Measurements from ENCODE around the gene CENPO. TPM values are rescaled to one million over a fixed set of nuclear protein-coding genes. Genes with fewer than 3 reads are reported as not detected.

The CENPO gene
- total RNA-seq, 1 donor from 2014 or later = 10.6 TPM

GRCh38 chr2:24749069-24749691 lies 44.0 kb upstream of the CENPO start:
- Mint-ChIP-seq H3K27ac (ENCODE audit: unreplicated experiment) (no peak overlapping the region), H3K27me3 (ENCODE audit: low read depth) (no peaks in the 10 kb centered on the region), H3K4me3 (ENCODE audit: unreplicated experiment) (no peak overlapping the region), H3K4me1 (ENCODE audit: low read depth) (no peaks in the 10 kb centered on the region), H3K9me3 (ENCODE audit: low read depth) (no peaks in the 10 kb centered on the region), H3K36me3 (ENCODE audit: low read depth) (peaks cover 7% of the 10 kb centered on the region)
- no peak for DNase-seq (ENCODE audit: low spot score)
- no peak for TF ChIP-seq CTCF (IDR thresholded peaks at IDR 0.05)

- H3K4me1 Mint-ChIP-seq (ENCODE audit: low read depth) = no peaks in the 10 kb centered on the region
- H3K4me3 Mint-ChIP-seq (ENCODE audit: unreplicated experiment) = no peak overlapping the region
- no peaks in the 10 kb centered on the region for H3K9me3 Mint-ChIP-seq (ENCODE audit: low read depth)
- no peak overlapping the region for H3K27ac Mint-ChIP-seq (ENCODE audit: unreplicated experiment)
- peaks cover 9% of the 10 kb centered on the region for H3K36me3 Mint-ChIP-seq (ENCODE audit: low read depth)
- no peaks in the 10 kb centered on the region for H3K27me3 Mint-ChIP-seq (ENCODE audit: low read depth)
- TF ChIP-seq CTCF (IDR thresholded peaks at IDR 0.05) = no peak
- DNase-seq (ENCODE audit: low spot score) = no peak
Measured at GRCh38 chr2:24754985-24755705, 38.1 kb upstream of the CENPO start.

- H3K27ac Mint-ChIP-seq (ENCODE audit: unreplicated experiment) = no peak overlapping the region
- H3K27me3 Mint-ChIP-seq (ENCODE audit: low read depth) = no peaks in the 10 kb centered on the region
- no peak for DNase-seq (ENCODE audit: low spot score)
- H3K4me3 Mint-ChIP-seq (ENCODE audit: unreplicated experiment) = no peak overlapping the region
- H3K9me3 Mint-ChIP-seq (ENCODE audit: low read depth) = no peaks in the 10 kb centered on the region
- no peaks in the 10 kb centered on the region for H3K4me1 Mint-ChIP-seq (ENCODE audit: low read depth)
- peaks cover 12% of the 10 kb centered on the region for H3K36me3 Mint-ChIP-seq (ENCODE audit: low read depth)
- no peak for TF ChIP-seq CTCF (IDR thresholded peaks at IDR 0.05)
Measured at GRCh38 chr2:24756789-24757188, 36.4 kb upstream of the CENPO start.

- Mint-ChIP-seq H3K27me3 (ENCODE audit: low read depth) (no peaks in the 10 kb centered on the region), H3K9me3 (ENCODE audit: low read depth) (no peaks in the 10 kb centered on the region), H3K4me3 (ENCODE audit: unreplicated experiment) (no peak overlapping the region), H3K36me3 (ENCODE audit: low read depth) (peaks cover 25% of the 10 kb centered on the region), H3K4me1 (ENCODE audit: low read depth) (no peaks in the 10 kb centered on the region), H3K27ac (ENCODE audit: unreplicated experiment) (no peak overlapping the region)
- DNase-seq (ENCODE audit: low spot score) = no peak
- no peak for TF ChIP-seq CTCF (IDR thresholded peaks at IDR 0.05)
Measured at GRCh38 chr2:24761866-24762265, 31.4 kb upstream of the CENPO start.

GRCh38 chr2:24762518-24762917 lies 30.7 kb upstream of the CENPO start:
- Mint-ChIP-seq H3K4me1 (ENCODE audit: low read depth) (no peaks in the 10 kb centered on the region), H3K27me3 (ENCODE audit: low read depth) (no peaks in the 10 kb centered on the region), H3K9me3 (ENCODE audit: low read depth) (no peaks in the 10 kb centered on the region), H3K36me3 (ENCODE audit: low read depth) (peaks cover 25% of the 10 kb centered on the region), H3K4me3 (ENCODE audit: unreplicated experiment) (no peak overlapping the region), H3K27ac (ENCODE audit: unreplicated experiment) (no peak overlapping the region)
- no peak for TF ChIP-seq CTCF (IDR thresholded peaks at IDR 0.05)
- DNase-seq (ENCODE audit: low spot score) = no peak
